Fibroblast of lung (primary cell): ENCODE results near the gene GHRHR.

ENCODE experiments used
- CTCF ChIP-seq, 2 donors: IDR thresholded peaks in 1 of 2; conservative IDR thresholded peaks in 1 of 2; 1 replicate in 1 of 2; 2 replicates in 1 of 2; pipeline ENCODE4 v1.5.1; 2011 to 2012; ENCODE audit warnings: low read length in 2 of 2, control low read depth in 1 of 2, inconsistent platforms in 1 of 2, low read depth in 1 of 2, mild to moderate bottlenecking in 1 of 2
- EZH2 ChIP-seq: IDR thresholded peaks from 2 replicates; pipeline ENCODE4 v1.5.1; 2012; ENCODE audit warnings: low read length, control low read depth, mild to moderate bottlenecking; ENCODE audit errors: missing control alignments

DNA sequence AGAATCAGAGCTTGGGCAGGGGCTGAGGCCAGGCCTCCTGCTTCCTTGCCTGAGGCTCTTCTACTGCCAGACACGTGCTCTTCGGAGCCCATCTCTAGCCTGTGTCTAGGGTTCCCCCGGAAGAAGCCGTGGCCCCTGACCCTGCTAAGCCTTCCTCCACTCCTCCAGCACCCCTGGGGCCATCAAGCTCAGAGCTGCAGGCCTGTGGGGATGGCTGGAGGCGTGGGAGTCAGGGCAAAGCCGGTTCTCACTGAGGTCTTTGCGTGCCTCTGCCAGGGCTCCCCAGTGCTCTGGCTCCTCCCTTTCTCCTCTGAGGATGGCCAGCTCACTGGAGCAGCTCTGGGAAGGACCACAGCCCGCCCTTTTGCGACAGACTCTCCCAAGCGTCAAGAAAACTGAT, 34.4 kb downstream of the GHRHR start:
- no peak for TF ChIP-seq CTCF (conservative IDR thresholded peaks at IDR 0.05 in 1 of 2, IDR thresholded peaks at IDR 0.05 in 1 of 2; ENCODE audit: low read depth in 1 of 2, low read length in 2 of 2)
- TF ChIP-seq EZH2: no peak
